NT2/D1 (cell line): ENCODE results near the gene POU6F2.

ENCODE experiments used
- SUZ12 ChIP-seq: IDR thresholded peaks from 2 replicates; pipeline ENCODE4 v1.6.1; 2011; ENCODE audit not compliant: insufficient read length, insufficient read depth; ENCODE audit errors: extremely low read depth
- YY1 ChIP-seq: IDR thresholded peaks from 2 replicates; pipeline ENCODE4 v1.6.1; 2011; ENCODE audit not compliant: insufficient read length, insufficient read depth
- ZNF274 ChIP-seq: IDR thresholded peaks from 2 replicates; pipeline ENCODE4 v1.6.1; 2011; ENCODE audit warnings: mild to moderate bottlenecking, low read depth, low read length

- TF ChIP-seq ZNF274: no peak
- TF ChIP-seq YY1: no peak
- TF ChIP-seq SUZ12: no peak
Measured at GRCh38 chr7:39145283-39145682, 167.6 kb downstream of the POU6F2 start.
